ENCODE measurements around the gene PCDHB4.
"Not testable (repeated sequence)": the region's sequence is repeated elsewhere in the genome, so short reads cannot be mapped to it uniquely, and the experiment has no call there.

The PCDHB4 gene

GRCh38 chr5:141105350-141105749, 16.3 kb upstream of the PCDHB4 start:
- Histone ChIP-seq H3F3A (ENCODE audit: control insufficient read depth, insufficient read depth) (no peaks in the 10 kb centered on the region), H3K4me3 (ENCODE audit: low read length) (no peak overlapping the region), H3K79me2 (ENCODE audit: control insufficient read depth, low read length) (no peaks in the 10 kb centered on the region), H3K27me3 (ENCODE audit: control insufficient read depth, low read length) (no peaks in the 10 kb centered on the region), H3K4me2 (ENCODE audit: low read length) (no peak overlapping the region), H3K9me3 (ENCODE audit: control insufficient read depth, insufficient read depth, low read length) (no peaks in the 10 kb centered on the region), H3K27ac (ENCODE audit: low read depth, low read length) (no peak overlapping the region), H3K4me1 (ENCODE audit: control insufficient read depth, low read length) (no peaks in the 10 kb centered on the region), H4K20me1 (ENCODE audit: control insufficient read depth, insufficient read depth, low read depth, low read length) (no peaks in the 10 kb centered on the region), H3K9me2 (replicated peaks; ENCODE audit: control insufficient read depth, low read length) (no peaks in the 10 kb centered on the region), H3K36me3 (ENCODE audit: control insufficient read depth, low read length) (no peaks in the 10 kb centered on the region)
- no peak for TF ChIP-seq EZH2phosphoT487 (IDR thresholded peaks at IDR 0.05; ENCODE audit: borderline replicate concordance, low read length)
- TF ChIP-seq, protein P1, sequence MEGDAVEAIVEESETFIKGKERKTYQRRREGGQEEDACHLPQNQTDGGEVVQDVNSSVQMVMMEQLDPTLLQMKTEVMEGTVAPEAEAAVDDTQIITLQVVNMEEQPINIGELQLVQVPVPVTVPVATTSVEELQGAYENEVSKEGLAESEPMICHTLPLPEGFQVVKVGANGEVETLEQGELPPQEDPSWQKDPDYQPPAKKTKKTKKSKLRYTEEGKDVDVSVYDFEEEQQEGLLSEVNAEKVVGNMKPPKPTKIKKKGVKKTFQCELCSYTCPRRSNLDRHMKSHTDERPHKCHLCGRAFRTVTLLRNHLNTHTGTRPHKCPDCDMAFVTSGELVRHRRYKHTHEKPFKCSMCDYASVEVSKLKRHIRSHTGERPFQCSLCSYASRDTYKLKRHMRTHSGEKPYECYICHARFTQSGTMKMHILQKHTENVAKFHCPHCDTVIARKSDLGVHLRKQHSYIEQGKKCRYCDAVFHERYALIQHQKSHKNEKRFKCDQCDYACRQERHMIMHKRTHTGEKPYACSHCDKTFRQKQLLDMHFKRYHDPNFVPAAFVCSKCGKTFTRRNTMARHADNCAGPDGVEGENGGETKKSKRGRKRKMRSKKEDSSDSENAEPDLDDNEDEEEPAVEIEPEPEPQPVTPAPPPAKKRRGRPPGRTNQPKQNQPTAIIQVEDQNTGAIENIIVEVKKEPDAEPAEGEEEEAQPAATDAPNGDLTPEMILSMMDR (IDR thresholded peaks at IDR 0.05; ENCODE audit: low read depth, low read length, poor library complexity, severe bottlenecking) = no peak

- no peaks in the 10 kb centered on the region for H3K4me1 ChIP-seq (ENCODE audit: control insufficient read depth, low read length)
- H4K20me1 ChIP-seq (ENCODE audit: control insufficient read depth, insufficient read depth, low read depth, low read length) = no peaks in the 10 kb centered on the region
- H3K4me3 ChIP-seq (ENCODE audit: low read length) = no peak overlapping the region
- TF ChIP-seq, protein P1 (IDR thresholded peaks at IDR 0.05; ENCODE audit: low read depth, low read length, poor library complexity, severe bottlenecking) = no peak
- no peak for TF ChIP-seq EZH2phosphoT487 (IDR thresholded peaks at IDR 0.05; ENCODE audit: borderline replicate concordance, low read length)
- no peaks in the 10 kb centered on the region for H3K79me2 ChIP-seq (ENCODE audit: control insufficient read depth, low read length)
- H3K27ac ChIP-seq (ENCODE audit: low read depth, low read length) = no peak overlapping the region
- no peaks in the 10 kb centered on the region for H3K36me3 ChIP-seq (ENCODE audit: control insufficient read depth, low read length)
- no peak overlapping the region for H3K4me2 ChIP-seq (ENCODE audit: low read length)
- H3K9me2 ChIP-seq (replicated peaks; ENCODE audit: control insufficient read depth, low read length) = no peaks in the 10 kb centered on the region
- H3F3A ChIP-seq (ENCODE audit: control insufficient read depth, insufficient read depth) = no peaks in the 10 kb centered on the region
- H3K27me3 ChIP-seq (ENCODE audit: control insufficient read depth, low read length) = no peaks in the 10 kb centered on the region
- H3K9me3 ChIP-seq (ENCODE audit: control insufficient read depth, insufficient read depth, low read length) = no peaks in the 10 kb centered on the region; the same call in 1 of the 2 replicates
Observed at GRCh38 chr5:141119250-141119649, 2.4 kb upstream of the PCDHB4 start.

- Histone ChIP-seq H3K79me2 (ENCODE audit: control insufficient read depth, low read length) (no peaks in the 10 kb centered on the region), H3K27me3 (ENCODE audit: control insufficient read depth, low read length) (no peaks in the 10 kb centered on the region), H3K4me1 (ENCODE audit: control insufficient read depth, low read length) (no peaks in the 10 kb centered on the region), H3K4me3 (ENCODE audit: low read length) (no peak overlapping the region), H3K36me3 (ENCODE audit: control insufficient read depth, low read length) (no peaks in the 10 kb centered on the region), H4K20me1 (ENCODE audit: control insufficient read depth, insufficient read depth, low read depth, low read length) (no peaks in the 10 kb centered on the region), H3K27ac (ENCODE audit: low read depth, low read length) (no peak overlapping the region), H3K4me2 (ENCODE audit: low read length) (no peak overlapping the region), H3F3A (ENCODE audit: control insufficient read depth, insufficient read depth) (no peaks in the 10 kb centered on the region), H3K9me2 (replicated peaks; ENCODE audit: control insufficient read depth, low read length) (no peaks in the 10 kb centered on the region), H3K9me3 (ENCODE audit: control insufficient read depth, insufficient read depth, low read length) (no peaks in the 10 kb centered on the region)
- no peak for TF ChIP-seq EZH2phosphoT487 (IDR thresholded peaks at IDR 0.05; ENCODE audit: borderline replicate concordance, low read length)
- TF ChIP-seq, protein P1 (IDR thresholded peaks at IDR 0.05; ENCODE audit: low read depth, low read length, poor library complexity, severe bottlenecking) = no peak
Observed at GRCh38 chr5:141121985-141122384, 367 bp downstream of the PCDHB4 start.

DNA sequence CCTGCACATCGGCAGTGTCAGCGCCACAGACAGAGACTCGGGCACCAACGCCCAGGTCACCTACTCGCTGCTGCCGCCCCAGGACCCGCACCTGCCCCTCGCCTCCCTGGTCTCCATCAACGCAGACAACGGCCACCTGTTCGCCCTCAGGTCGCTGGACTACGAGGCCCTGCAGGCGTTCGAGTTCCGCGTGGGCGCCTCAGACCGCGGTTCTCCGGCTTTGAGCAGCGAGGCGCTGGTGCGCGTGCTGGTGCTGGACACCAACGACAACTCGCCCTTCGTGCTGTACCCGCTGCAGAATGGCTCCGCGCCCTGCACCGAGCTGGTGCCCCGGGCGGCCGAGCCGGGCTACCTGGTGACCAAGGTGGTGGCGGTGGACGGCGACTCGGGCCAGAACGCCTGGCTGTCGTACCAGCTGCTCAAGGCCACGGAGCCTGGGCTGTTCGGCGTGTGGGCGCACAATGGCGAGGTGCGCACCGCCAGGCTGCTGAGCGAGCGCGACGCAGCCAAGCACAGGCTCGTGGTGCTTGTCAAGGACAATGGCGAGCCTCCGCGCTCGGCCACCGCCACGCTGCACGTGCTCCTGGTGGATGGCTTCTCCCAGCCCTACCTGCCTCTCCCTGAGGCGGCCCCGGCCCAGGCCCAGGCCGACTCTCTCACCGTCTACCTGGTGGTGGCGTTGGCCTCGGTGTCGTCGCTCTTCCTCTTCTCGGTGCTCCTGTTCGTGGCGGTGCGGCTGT, 1.9 kb downstream of the PCDHB4 start:
- H4K20me1 ChIP-seq (ENCODE audit: control insufficient read depth, insufficient read depth, low read depth, low read length); H3K4me1 ChIP-seq (ENCODE audit: control insufficient read depth, low read length); H3K4me3 ChIP-seq (ENCODE audit: low read length); H3F3A ChIP-seq (ENCODE audit: control insufficient read depth, insufficient read depth); H3K9me2 ChIP-seq (replicated peaks; ENCODE audit: control insufficient read depth, low read length); H3K27ac ChIP-seq (ENCODE audit: low read depth, low read length); H3K27me3 ChIP-seq (ENCODE audit: control insufficient read depth, low read length); H3K4me2 ChIP-seq (ENCODE audit: low read length); H3K36me3 ChIP-seq (ENCODE audit: control insufficient read depth, low read length); H3K9me3 ChIP-seq (ENCODE audit: control insufficient read depth, insufficient read depth, low read length); H3K79me2 ChIP-seq (ENCODE audit: control insufficient read depth, low read length): not testable (repeated sequence)

Data from DOHH2 (cell line).